Coronary artery (tissue), 2 donors: ENCODE data around the gene ADAMTSL2.

Experiments used
- DNase-seq: peaks from one replicate; pipeline ENCODE4 v3.0.0-alpha.2; 2017; ENCODE audit warnings: low spot score
- H3K27ac ChIP-seq, 2 donors: fragments of 200-600 bp; sonication (generic); one replicate each; pipeline ENCODE4 v1.5.1; 2016 to 2019
- H3K4me3 ChIP-seq: fragments of 200-600 bp; sonication (generic); 2 replicates; pipeline ENCODE4 v1.5.1; 2016; ENCODE audit warnings: mild to moderate bottlenecking, moderate library complexity
- TF ChIP-seq, protein P1 (sequence below): fragments of 200-600 bp; sonication (generic); IDR thresholded peaks from one replicate; pipeline ENCODE4 v1.5.1; 2019; ENCODE audit warnings: antibody characterized with exemption

The ADAMTSL2 gene

DNA sequence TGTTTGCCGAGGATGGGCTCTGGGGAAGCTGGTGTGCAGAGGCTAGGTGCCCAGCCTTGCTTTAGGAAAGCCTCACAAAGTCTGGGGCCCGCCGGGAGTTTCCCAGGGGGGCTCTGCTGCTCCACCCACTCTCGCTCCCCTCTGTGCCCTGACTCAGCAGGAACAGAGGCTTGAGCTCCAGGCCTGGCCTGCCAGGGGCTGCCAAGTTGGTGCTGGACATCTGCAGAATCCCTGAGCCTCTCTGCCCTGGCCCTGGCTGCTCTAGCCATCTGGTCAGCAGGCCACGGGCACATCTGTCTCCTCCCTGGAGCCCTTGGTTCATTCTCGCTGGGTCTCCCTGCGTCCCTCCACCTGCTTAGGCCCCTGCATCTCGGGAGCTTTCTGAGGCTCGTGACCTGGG is 647 bp upstream of the ADAMTSL2 start:
- Histone ChIP-seq H3K27ac (peak overlapping the region in 1 of 2 donors; percentile 58), H3K4me3 (peak overlapping the region; percentile 74)
- TF ChIP-seq, protein P1, sequence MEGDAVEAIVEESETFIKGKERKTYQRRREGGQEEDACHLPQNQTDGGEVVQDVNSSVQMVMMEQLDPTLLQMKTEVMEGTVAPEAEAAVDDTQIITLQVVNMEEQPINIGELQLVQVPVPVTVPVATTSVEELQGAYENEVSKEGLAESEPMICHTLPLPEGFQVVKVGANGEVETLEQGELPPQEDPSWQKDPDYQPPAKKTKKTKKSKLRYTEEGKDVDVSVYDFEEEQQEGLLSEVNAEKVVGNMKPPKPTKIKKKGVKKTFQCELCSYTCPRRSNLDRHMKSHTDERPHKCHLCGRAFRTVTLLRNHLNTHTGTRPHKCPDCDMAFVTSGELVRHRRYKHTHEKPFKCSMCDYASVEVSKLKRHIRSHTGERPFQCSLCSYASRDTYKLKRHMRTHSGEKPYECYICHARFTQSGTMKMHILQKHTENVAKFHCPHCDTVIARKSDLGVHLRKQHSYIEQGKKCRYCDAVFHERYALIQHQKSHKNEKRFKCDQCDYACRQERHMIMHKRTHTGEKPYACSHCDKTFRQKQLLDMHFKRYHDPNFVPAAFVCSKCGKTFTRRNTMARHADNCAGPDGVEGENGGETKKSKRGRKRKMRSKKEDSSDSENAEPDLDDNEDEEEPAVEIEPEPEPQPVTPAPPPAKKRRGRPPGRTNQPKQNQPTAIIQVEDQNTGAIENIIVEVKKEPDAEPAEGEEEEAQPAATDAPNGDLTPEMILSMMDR, result no peak

DNA sequence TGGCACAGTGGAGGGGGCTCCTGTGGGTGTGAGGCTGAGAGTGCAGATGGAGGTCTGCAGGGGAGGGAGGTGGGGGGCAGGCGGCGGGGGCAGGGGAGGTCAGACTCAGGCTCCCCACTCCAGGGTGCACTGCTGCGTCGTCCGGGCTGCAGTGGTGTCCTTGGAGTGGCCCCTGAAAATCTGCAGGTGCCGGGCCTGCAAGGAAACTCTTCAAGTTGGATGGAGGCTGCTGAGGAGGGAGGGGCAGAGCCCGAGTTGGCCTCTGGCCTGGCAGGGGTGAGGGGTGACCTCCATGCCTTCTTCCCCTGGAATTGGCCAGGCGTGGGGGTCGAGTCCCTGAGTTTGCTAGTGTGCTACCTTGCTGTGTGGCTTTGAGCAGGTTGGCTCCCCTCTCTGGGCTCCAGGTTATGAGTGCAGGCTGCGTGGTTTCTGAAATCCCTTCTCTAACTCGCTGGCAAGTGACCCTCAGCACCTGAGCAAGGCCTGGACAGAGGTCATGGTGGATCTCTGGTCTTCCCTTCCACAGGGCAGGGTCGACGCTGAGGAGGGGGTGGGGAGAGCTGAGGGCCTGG is 888 bp downstream of the ADAMTSL2 start:
- H3K4me3 ChIP-seq, result peak overlapping the region; percentile 74
- H3K27ac ChIP-seq, result peak overlapping the region in 1 of 2 donors; percentile 58
- no peak for DNase-seq
- TF ChIP-seq, protein P1, result no peak

More for the DNA sequence above, 647 bp upstream of the ADAMTSL2 start:
- no peak for DNase-seq

DNA sequence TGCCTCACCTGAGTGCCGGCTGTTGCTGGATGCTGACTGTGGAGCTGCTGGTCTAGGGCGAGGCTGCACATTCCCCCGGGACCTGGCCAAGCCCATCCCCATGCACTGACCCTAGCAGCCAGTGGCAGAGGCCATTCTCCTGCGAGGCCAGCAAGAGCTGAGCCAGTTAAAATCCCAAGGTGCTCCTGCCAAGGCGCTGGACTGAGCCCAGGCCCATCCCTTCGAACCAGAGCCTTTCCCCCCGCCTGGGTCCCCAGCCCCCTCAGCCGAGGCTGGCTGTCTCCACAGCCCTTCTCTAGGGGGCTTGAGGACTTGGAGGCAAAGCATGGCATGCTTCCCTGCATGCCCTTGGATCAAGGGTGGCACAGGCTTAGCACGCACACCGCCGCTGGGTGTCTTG is 1.6 kb downstream of the ADAMTSL2 start:
- TF ChIP-seq, protein P1, result no peak
- peak overlapping the region; percentile 74 for H3K4me3 ChIP-seq
- no peak for DNase-seq
- H3K27ac ChIP-seq, result no peak overlapping the region

DNA sequence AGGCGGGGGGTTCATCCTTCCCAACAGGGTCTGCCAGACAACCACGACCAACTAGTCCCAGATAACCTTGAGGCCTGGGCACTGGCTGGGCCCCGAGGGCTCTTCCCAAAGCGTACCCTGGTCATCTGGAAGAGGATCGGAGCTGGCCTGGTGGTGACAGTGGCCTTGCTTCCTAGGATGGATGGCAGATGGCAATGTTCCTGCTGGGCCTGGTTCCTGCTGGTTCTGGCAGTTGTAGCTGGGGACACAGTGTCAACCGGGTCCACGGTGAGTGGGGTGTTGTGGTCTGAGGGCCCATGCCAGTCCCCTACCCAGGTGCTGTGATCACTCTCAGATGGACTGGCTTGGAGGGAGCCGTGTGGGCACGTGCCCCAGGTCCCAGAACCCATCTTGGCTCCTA is 2.0 kb downstream of the ADAMTSL2 start:
- no peak overlapping the region for H3K4me3 ChIP-seq
- no peak for DNase-seq
- no peak overlapping the region for H3K27ac ChIP-seq
- TF ChIP-seq, protein P1, result no peak

DNA sequence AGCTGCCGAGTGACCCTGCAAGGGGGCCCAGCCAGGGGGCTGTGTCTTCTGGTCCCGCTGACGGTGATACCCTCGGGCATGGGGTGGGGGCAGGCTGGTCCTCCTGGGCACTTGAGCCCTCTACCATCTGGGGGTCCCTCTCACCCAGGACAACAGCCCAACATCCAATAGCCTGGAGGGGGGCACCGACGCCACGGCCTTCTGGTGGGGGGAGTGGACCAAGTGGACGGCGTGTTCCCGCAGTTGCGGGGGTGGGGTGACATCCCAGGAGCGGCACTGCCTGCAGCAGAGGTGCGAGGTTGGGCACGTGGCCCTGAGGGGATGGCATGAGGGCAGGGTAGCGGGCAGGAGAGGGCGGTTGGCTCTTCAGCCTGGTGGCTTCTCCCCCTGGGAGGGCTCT is 2.8 kb downstream of the ADAMTSL2 start:
- Histone ChIP-seq H3K4me3 (no peak overlapping the region), H3K27ac (no peak overlapping the region)
- TF ChIP-seq, protein P1, result no peak
- DNase-seq, result no peak

DNA sequence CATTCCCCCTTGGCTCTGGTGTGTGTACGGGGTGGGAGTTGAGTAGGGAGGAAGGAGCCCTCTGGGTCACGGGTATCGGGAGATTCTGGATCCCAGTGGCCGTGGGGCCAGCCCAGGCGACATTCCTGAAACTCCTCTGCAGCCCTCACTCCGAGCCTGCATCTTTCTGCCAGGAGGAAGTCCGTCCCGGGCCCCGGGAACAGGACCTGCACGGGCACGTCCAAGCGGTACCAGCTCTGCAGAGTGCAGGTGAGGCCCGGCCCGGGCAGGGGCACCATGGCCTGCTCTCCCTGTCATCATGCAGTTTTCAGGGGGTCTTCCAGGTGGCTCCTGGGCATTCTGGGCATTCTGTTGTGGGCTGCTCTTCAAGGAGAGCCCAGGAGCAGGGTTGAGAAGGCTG is 3.7 kb downstream of the ADAMTSL2 start:
- no peak for DNase-seq
- Histone ChIP-seq H3K27ac (no peak overlapping the region), H3K4me3 (no peak overlapping the region)
- TF ChIP-seq, protein P1, result no peak
